Measurements from ENCODE around the gene ACOT12.
"Not testable (repeated sequence)": the region's sequence is repeated elsewhere in the genome, so short reads cannot be mapped to it uniquely, and the experiment has no call there.

Gene ACOT12

GRCh38 chr5:81393783-81394718, at the start of gene ACOT12:
TSS of gene ACOT12 (minus strand) at chr5:81394134. CDS start at chr5:81394114, 20 bp downstream.
- no peak for DNase-seq (ENCODE audit: low spot score)

GRCh38 chr5:81435023-81435422, 41.1 kb upstream of the ACOT12 start:
- DNase-seq (ENCODE audit: low spot score) = no peak

- DNase-seq (ENCODE audit: low spot score) = no peak
Measured at GRCh38 chr5:81429985-81430384, 36.1 kb upstream of the ACOT12 start.

- DNase-seq (ENCODE audit: low spot score) = no peak
Measured at GRCh38 chr5:81429363-81429762, 35.4 kb upstream of the ACOT12 start.

- peak; percentile 66 for DNase-seq (ENCODE audit: low spot score)
Measured at GRCh38 chr5:81428861-81429260, 34.9 kb upstream of the ACOT12 start.

- DNase-seq (ENCODE audit: low spot score) = no peak
Measured at GRCh38 chr5:81428446-81428845, 34.5 kb upstream of the ACOT12 start.

GRCh38 chr5:81427566-81427965, 33.6 kb upstream of the ACOT12 start:
- DNase-seq (ENCODE audit: low spot score) = no peak

GRCh38 chr5:81426359-81427030, 32.6 kb upstream of the ACOT12 start:
- no peak for DNase-seq (ENCODE audit: low spot score)

- DNase-seq (ENCODE audit: low spot score) = peak; percentile 21
Measured at GRCh38 chr5:81425569-81425968, 31.6 kb upstream of the ACOT12 start.

- DNase-seq (ENCODE audit: low spot score) = no peak
Measured at GRCh38 chr5:81424728-81425127, 30.8 kb upstream of the ACOT12 start.

GRCh38 chr5:81422671-81423070, 28.7 kb upstream of the ACOT12 start:
- no peak for DNase-seq (ENCODE audit: low spot score)

GRCh38 chr5:81420039-81420667, 26.2 kb upstream of the ACOT12 start:
- DNase-seq (ENCODE audit: low spot score) = peak; percentile 68

- DNase-seq (ENCODE audit: low spot score) = no peak
Measured at GRCh38 chr5:81418606-81419005, 24.7 kb upstream of the ACOT12 start.

- DNase-seq (ENCODE audit: low spot score) = no peak
Measured at GRCh38 chr5:81417052-81417451, 23.1 kb upstream of the ACOT12 start.

- no peak for DNase-seq (ENCODE audit: low spot score)
Measured at GRCh38 chr5:81409896-81410295, 16.0 kb upstream of the ACOT12 start.

- no peak for DNase-seq (ENCODE audit: low spot score)
Measured at GRCh38 chr5:81409361-81409760, 15.4 kb upstream of the ACOT12 start.

GRCh38 chr5:81408496-81408895, 14.6 kb upstream of the ACOT12 start:
- DNase-seq (ENCODE audit: low spot score) = peak; percentile 56

GRCh38 chr5:81407811-81408210, 13.9 kb upstream of the ACOT12 start:
- not testable (repeated sequence) for DNase-seq (ENCODE audit: low spot score)

GRCh38 chr5:81405126-81405891, 11.4 kb upstream of the ACOT12 start:
- no peak for DNase-seq (ENCODE audit: low spot score)

GRCh38 chr5:81402192-81402930, 8.4 kb upstream of the ACOT12 start:
- no peak for DNase-seq (ENCODE audit: low spot score)

GRCh38 chr5:81401266-81401665, 7.3 kb upstream of the ACOT12 start:
- no peak for DNase-seq (ENCODE audit: low spot score)
